SU-DHL-6 (cell line): Measurements from ENCODE around the gene NT5DC4.

Experiments
- H2AFZ ChIP-seq: fragments of 200-600 bp; sonication (generic); 2 replicates; pipeline ENCODE4 v1.6.1; 2014; ENCODE audit warnings: low read depth, mild to moderate bottlenecking, moderate library complexity, mixed read lengths, antibody characterized with exemption, low read length; ENCODE audit not compliant: severe bottlenecking
- H3F3A ChIP-seq: fragments of 200-600 bp; shearing (Covaris generic); 2 replicates; pipeline ENCODE4 v1.6.0; 2016; ENCODE audit warnings: antibody characterized with exemption, mild to moderate bottlenecking; ENCODE audit not compliant: insufficient read depth
- H3K27ac ChIP-seq: fragments of 200-600 bp; sonication (generic); 2 replicates; pipeline ENCODE4 v1.5.1; 2016; ENCODE audit warnings: low read depth, mild to moderate bottlenecking, low read length, moderate library complexity, mixed read lengths
- H3K27me3 ChIP-seq: fragments of 200-600 bp; sonication (generic), shearing (Covaris generic); 2 replicates; pipeline ENCODE4 v1.6.0; 2014; ENCODE audit warnings: mild to moderate bottlenecking, low read length
- H3K36me3 ChIP-seq: fragments of 200-600 bp; sonication (generic); 2 replicates; pipeline ENCODE4 v1.6.1; 2014; ENCODE audit warnings: mild to moderate bottlenecking, low read length, mixed read lengths
- H3K4me2 ChIP-seq: fragments of 300-600, 200-600 bp; shearing (Covaris generic), sonication (generic); 2 replicates; pipeline ENCODE4 v1.6.0; 2014; ENCODE audit warnings: low read length, low read depth, mild to moderate bottlenecking; ENCODE audit not compliant: poor library complexity, severe bottlenecking
- H3K4me3 ChIP-seq: fragments of 200-600 bp; sonication (generic); 2 replicates; pipeline ENCODE4 v1.5.1; 2014; ENCODE audit warnings: antibody characterized with exemption, low read length, mild to moderate bottlenecking, mixed read lengths; ENCODE audit not compliant: insufficient read depth, poor library complexity, severe bottlenecking
- H3K79me2 ChIP-seq: fragments of 200-600 bp; sonication (generic); 2 replicates; pipeline ENCODE4 v1.6.1; 2014; ENCODE audit warnings: mild to moderate bottlenecking, low read length, moderate library complexity; ENCODE audit not compliant: insufficient read depth
- H3K9ac ChIP-seq: fragments of 200-600 bp; sonication (generic); 2 replicates; pipeline ENCODE4 v1.7.0; 2014; ENCODE audit warnings: mild to moderate bottlenecking, low read length
- H3K9me2 ChIP-seq: fragments of 200-600 bp; sonication (generic); replicated peaks from 2 replicates; pipeline ENCODE4 v1.6.1; 2014; ENCODE audit warnings: low read length; ENCODE audit not compliant: insufficient read depth
- H3K9me3 ChIP-seq: fragments of 200-600 bp; sonication (generic); 2 replicates; pipeline ENCODE4 v1.6.1; 2014; ENCODE audit warnings: low read length, mixed read lengths; ENCODE audit not compliant: insufficient read depth
- H4K20me1 ChIP-seq: fragments of 200-600 bp; sonication (generic); 2 replicates; pipeline ENCODE4 v1.6.1; 2014; ENCODE audit warnings: low read depth, mild to moderate bottlenecking, antibody characterized with exemption, low read length, moderate library complexity, mixed read lengths
- CTCF ChIP-seq: fragments of 200-600 bp; sonication (generic); IDR thresholded peaks from one replicate; pipeline ENCODE4 v1.5.1; 2017; ENCODE audit warnings: antibody characterized with exemption, mild to moderate bottlenecking, low read length, moderate library complexity; ENCODE audit not compliant: insufficient read depth, poor library complexity, severe bottlenecking
- EZH2phosphoT487 ChIP-seq: fragments of 200-600 bp; sonication (generic), shearing (Covaris generic); conservative IDR thresholded peaks from 2 replicates; pipeline ENCODE4 v1.6.1; 2018; ENCODE audit warnings: mild to moderate bottlenecking, antibody characterized with exemption, low read length, moderate library complexity, mixed read lengths

Gene NT5DC4

GRCh38 chr2:112737542-112738232 lies 16.9 kb downstream of the NT5DC4 start:
- H3K4me2 ChIP-seq: no peak overlapping the region
- H3F3A ChIP-seq: 0 out of 2 replicates have a peak, but pooled peaks cover 10% of the 10 kb centered on the region
- TF ChIP-seq CTCF: no peak
- TF ChIP-seq EZH2phosphoT487: no peak
- H3K79me2 ChIP-seq: no peaks in the 10 kb centered on the region
- no peaks in the 10 kb centered on the region for H3K27me3 ChIP-seq
- no peak overlapping the region for H2AFZ ChIP-seq
- H3K27ac ChIP-seq: no peak overlapping the region
- H3K9me3 ChIP-seq: no peaks in the 10 kb centered on the region
- no peaks in the 10 kb centered on the region for H4K20me1 ChIP-seq
- no peak overlapping the region for H3K4me3 ChIP-seq
- H3K9ac ChIP-seq: no peak overlapping the region
- H3K9me2 ChIP-seq: no peaks in the 10 kb centered on the region
- peaks cover 19% of the 10 kb centered on the region; the same call in 1 of the 2 replicates for H3K36me3 ChIP-seq

GRCh38 chr2:112740527-112740926 lies 19.7 kb downstream of the NT5DC4 start:
- H3K4me3 ChIP-seq: no peak overlapping the region
- H3K27me3 ChIP-seq: no peaks in the 10 kb centered on the region
- H3K36me3 ChIP-seq: peaks cover 31% of the 10 kb centered on the region
- H3K27ac ChIP-seq: no peak overlapping the region
- 0 out of 2 replicates have a peak, but pooled peaks cover 10% of the 10 kb centered on the region for H3F3A ChIP-seq
- H4K20me1 ChIP-seq: no peaks in the 10 kb centered on the region
- H3K4me2 ChIP-seq: no peak overlapping the region
- H3K9ac ChIP-seq: no peak overlapping the region
- no peaks in the 10 kb centered on the region for H3K9me3 ChIP-seq
- no peak for TF ChIP-seq CTCF
- no peaks in the 10 kb centered on the region for H3K79me2 ChIP-seq
- H3K9me2 ChIP-seq: no peaks in the 10 kb centered on the region
- no peak overlapping the region for H2AFZ ChIP-seq

DNA sequence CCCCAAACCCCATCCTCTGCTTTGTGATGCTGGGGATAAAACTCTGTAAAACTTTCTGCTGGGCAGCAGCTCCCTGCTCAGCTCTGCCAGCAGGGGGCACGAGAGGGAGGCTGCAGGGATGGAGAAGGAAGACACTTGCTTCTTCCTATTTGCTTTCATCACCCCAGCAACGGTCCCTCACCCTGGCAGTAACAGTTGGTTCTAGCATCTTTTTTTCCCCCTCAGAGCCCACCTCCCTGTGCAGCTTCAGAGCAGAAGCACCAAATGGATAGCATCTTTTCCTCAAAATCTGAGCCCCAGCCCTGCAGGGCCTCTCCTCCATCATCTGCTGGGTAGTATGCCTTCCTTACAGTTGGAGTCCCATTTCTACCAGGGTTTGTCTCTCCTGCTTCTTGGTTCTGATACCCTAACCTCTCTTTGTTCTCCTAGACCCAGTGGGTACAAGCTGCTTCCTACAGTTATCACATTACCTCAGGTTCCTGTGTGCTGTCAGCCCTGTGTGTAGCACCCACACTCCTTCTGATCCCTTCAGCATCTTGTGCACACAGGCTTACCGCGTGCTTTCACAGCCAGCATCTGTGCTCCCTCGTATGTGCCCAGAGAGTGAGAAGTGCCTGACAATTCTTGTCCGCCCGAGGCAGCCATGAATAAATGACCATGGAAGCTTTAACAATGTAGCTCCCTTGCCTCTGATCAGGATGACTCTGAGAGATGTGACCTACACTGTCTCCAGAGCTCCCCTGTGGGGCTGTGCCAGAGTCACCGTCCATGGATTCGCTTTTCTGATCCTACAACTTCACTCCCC lies 29.1 kb downstream of the NT5DC4 start:
- Histone ChIP-seq H3K9ac (no peak overlapping the region), H3K9me3 (no peaks in the 10 kb centered on the region), H3K4me2 (no peak overlapping the region), H3K79me2 (peaks cover 39% of the 10 kb centered on the region), H3K9me2 (no peaks in the 10 kb centered on the region), H4K20me1 (peaks cover 7% of the 10 kb centered on the region; the same call in 1 of the 2 replicates), H3K36me3 (peaks cover 56% of the 10 kb centered on the region), H3K4me3 (no peak overlapping the region), H3K27ac (no peak overlapping the region), H2AFZ (no peak overlapping the region), H3F3A (peaks cover 18% of the 10 kb centered on the region), H3K27me3 (no peaks in the 10 kb centered on the region)
- peak; percentile 95 for TF ChIP-seq CTCF
- no peak for TF ChIP-seq EZH2phosphoT487
